ENCODE measurements around the gene PDX1. TPM values are rescaled to one million over a fixed set of nuclear protein-coding genes. Genes with fewer than 3 reads are reported as not detected.

PDX1 gene
- total RNA-seq, 1 donor from 2014 or later = not detected

DNA sequence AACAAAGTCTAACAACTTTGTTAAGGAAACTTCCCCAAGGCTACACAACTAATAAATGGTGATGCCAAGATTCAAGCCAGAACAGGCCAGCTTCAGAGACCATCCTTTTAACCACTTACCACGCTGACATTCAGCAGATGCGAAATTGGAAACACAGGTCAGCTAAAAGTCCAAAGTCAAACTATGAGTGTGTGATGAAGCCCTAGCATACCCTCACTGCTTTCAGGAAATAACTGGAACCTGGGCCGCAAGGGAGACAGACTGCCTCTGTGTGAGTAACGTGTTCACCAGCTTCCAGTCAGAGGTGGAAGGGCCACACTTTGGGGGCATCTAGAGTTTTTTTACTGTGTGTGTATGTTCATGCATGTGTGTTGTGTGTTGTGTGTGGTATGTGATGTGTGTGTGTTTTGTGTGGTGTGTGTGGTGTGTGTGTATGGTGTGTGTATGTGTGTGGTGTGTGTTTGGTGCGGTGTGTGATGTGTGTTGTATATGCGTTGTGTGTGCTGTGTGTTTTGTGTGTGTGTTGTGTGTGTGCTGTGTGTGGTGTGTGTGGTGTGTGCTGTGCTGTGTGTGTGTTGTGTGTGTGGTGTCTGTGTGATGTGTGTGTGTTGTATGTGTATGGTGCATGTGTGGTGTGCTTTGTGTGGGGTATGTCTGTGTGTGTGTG lies 12.5 kb upstream of the PDX1 start:
- H3K4me3 ChIP-seq (ENCODE audit: low read depth, low read length) = no peak overlapping the region

DNA sequence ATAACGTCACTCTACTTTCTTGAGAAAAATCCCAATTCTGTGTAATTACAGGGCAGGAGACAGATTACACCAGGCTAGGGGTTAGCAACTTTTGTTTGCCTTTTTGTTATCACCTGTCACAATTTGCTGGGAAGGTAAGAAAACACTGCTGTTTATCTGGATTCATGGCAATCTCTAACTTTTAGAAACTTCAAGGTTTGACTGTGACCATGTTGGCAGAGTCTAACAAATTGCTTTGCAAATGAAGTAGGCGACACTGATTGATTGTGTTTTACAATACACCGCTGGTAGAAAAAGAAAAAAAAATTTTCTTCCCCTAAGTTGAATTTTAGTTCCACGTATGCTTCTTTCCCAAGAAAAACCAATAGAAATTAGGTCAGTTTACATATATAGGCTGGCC lies 10.4 kb upstream of the PDX1 start:
- no peak overlapping the region for H3K4me3 ChIP-seq (ENCODE audit: low read depth, low read length)
- DNase-seq (ENCODE audit: low read depth) = no peak
- peaks cover 6% of the 10 kb centered on the region for H3K27me3 ChIP-seq (ENCODE audit: control insufficient read depth, insufficient read depth, low read length)
- TF ChIP-seq, protein P1, sequence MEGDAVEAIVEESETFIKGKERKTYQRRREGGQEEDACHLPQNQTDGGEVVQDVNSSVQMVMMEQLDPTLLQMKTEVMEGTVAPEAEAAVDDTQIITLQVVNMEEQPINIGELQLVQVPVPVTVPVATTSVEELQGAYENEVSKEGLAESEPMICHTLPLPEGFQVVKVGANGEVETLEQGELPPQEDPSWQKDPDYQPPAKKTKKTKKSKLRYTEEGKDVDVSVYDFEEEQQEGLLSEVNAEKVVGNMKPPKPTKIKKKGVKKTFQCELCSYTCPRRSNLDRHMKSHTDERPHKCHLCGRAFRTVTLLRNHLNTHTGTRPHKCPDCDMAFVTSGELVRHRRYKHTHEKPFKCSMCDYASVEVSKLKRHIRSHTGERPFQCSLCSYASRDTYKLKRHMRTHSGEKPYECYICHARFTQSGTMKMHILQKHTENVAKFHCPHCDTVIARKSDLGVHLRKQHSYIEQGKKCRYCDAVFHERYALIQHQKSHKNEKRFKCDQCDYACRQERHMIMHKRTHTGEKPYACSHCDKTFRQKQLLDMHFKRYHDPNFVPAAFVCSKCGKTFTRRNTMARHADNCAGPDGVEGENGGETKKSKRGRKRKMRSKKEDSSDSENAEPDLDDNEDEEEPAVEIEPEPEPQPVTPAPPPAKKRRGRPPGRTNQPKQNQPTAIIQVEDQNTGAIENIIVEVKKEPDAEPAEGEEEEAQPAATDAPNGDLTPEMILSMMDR (IDR thresholded peaks at IDR 0.05; ENCODE audit: insufficient read depth, low read length, poor library complexity, severe bottlenecking) = no peak
- no peaks in the 10 kb centered on the region for H3K36me3 ChIP-seq (ENCODE audit: control insufficient read depth, insufficient read depth, low read length)

More for the DNA sequence above, 12.5 kb upstream of the PDX1 start:
- Histone ChIP-seq H3K36me3 (ENCODE audit: control insufficient read depth, insufficient read depth, low read length) (no peaks in the 10 kb centered on the region), H3K27me3 (ENCODE audit: control insufficient read depth, insufficient read depth, low read length) (peaks cover 6% of the 10 kb centered on the region)
- DNase-seq (ENCODE audit: low read depth) = no peak
- TF ChIP-seq, protein P1 (IDR thresholded peaks at IDR 0.05; ENCODE audit: insufficient read depth, low read length, poor library complexity, severe bottlenecking) = no peak

DNA sequence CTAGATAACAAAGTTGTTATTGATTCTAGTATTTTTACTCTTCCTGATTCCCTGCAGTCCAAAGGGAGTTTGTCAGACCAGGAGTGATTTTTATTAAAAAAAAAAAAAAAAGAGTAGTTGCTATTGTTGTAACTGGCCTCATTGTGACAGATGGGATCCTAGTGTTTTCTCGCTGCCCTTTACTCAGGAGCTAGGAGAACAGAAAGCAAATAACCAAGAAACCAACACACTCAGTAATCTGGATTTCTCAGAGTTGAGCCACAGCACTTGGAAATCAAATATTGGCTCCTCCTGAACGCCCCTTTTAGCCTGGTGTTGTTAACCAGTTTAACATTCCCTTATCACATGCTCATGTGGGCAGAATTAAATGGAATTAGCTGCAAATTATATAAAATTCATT lies 8.3 kb upstream of the PDX1 start:
- TF ChIP-seq, protein P1 (IDR thresholded peaks at IDR 0.05; ENCODE audit: insufficient read depth, low read length, poor library complexity, severe bottlenecking) = no peak
- Histone ChIP-seq H3K27me3 (ENCODE audit: control insufficient read depth, insufficient read depth, low read length) (peaks cover 14% of the 10 kb centered on the region), H3K36me3 (ENCODE audit: control insufficient read depth, insufficient read depth, low read length) (no peaks in the 10 kb centered on the region), H3K4me3 (ENCODE audit: low read depth, low read length) (no peak overlapping the region)
- no peak for DNase-seq (ENCODE audit: low read depth)

DNA sequence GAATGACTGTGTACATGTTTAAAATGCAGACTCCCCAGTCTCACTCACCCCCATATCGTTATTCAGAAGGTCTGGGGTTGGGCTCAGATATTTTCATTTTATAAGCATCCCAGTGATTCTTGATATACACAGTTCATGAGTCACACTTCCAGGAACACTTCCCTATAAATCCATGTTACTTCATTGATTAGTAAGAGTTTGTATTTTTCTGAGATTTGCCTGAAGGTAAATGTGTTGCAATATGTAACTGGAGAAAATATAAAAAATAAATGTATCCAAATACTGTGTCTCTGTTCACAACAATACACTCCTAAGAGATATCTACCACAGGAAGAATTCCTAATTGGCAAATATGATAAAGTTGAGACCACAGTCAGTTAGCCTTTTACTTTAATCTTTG lies 6.6 kb upstream of the PDX1 start:
- H3K4me3 ChIP-seq (ENCODE audit: low read depth, low read length) = no peak overlapping the region
- TF ChIP-seq, protein P1 (IDR thresholded peaks at IDR 0.05; ENCODE audit: insufficient read depth, low read length, poor library complexity, severe bottlenecking) = no peak
- DNase-seq (ENCODE audit: low read depth) = no peak
- no peaks in the 10 kb centered on the region for H3K36me3 ChIP-seq (ENCODE audit: control insufficient read depth, insufficient read depth, low read length)
- peaks cover 22% of the 10 kb centered on the region for H3K27me3 ChIP-seq (ENCODE audit: control insufficient read depth, insufficient read depth, low read length)

GRCh38 chr13:27915301-27916207 lies 4.2 kb upstream of the PDX1 start:
- Histone ChIP-seq H3K27me3 (ENCODE audit: control insufficient read depth, insufficient read depth, low read length) (peaks cover 43% of the 10 kb centered on the region), H3K4me3 (ENCODE audit: low read depth, low read length) (no peak overlapping the region), H3K36me3 (ENCODE audit: control insufficient read depth, insufficient read depth, low read length) (no peaks in the 10 kb centered on the region)
- no peak for DNase-seq (ENCODE audit: low read depth)
- TF ChIP-seq, protein P1 (IDR thresholded peaks at IDR 0.05; ENCODE audit: insufficient read depth, low read length, poor library complexity, severe bottlenecking) = no peak

Measured in kidney epithelial cell (primary cell).